ENCODE data around the gene TBPL2.

TBPL2 gene

DNA sequence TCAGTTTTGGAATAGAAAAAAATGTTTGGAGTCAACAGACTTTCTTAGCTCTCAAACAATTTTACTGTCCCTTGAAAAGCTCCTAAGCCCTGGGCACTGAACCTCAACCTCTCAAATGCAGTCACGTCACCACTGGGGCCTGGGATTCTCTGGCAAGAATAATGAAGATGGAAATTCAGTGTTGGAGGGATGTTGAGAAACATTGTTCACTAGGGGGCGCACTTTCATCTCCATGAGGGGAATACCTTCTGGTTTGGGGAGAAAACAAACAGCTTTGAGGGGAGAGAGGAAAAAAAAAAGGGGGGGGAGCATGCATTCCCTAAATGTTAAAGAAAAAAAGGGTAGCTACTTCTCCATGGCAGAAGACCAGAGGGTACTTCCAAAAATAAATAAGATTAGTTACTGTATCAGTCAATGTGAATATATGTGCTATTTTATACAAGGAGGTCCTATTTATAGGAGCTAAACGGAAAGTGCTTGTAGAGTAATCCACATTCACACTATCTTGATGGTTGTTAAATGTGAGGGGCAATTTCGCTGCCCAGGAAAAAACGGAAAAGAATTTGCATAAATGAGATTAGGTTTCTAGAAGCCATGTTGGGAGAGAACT is 5.8 kb upstream of the TBPL2 start:
- peak overlapping the region; percentile 15 for H3K4me3 ChIP-seq (replicated peaks; ENCODE audit: low read depth, low read length)
- peak; percentile 89 for DNase-seq (ENCODE audit: low read depth)
- peak; percentile 72 for TF ChIP-seq CTCF (IDR thresholded peaks at IDR 0.05; ENCODE audit: low read length, missing control alignments)

DNA sequence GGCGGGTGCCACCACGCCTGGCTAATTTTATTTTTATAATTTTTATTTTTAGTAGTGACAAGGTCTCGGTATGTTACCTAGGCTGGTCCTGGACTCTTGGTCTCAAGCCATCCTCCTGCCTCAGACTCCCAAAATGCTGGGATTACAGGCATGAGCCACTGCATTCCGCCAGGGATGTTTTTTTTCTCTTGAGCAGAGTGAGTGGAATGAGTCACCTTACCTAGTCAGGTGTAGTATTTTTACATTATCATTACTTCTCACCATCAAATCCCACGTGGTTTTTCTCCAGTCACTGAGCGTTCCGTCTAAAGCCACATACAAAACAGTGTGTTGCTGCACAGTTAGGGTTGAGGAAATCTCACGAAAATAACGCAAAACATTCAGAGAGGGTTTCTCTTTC is 870 bp upstream of the TBPL2 start:
- no peak for TF ChIP-seq CTCF (IDR thresholded peaks at IDR 0.05; ENCODE audit: low read length, missing control alignments)
- no peak for DNase-seq (ENCODE audit: low read depth)
- H3K4me3 ChIP-seq (replicated peaks; ENCODE audit: low read depth, low read length): no peak overlapping the region

DNA sequence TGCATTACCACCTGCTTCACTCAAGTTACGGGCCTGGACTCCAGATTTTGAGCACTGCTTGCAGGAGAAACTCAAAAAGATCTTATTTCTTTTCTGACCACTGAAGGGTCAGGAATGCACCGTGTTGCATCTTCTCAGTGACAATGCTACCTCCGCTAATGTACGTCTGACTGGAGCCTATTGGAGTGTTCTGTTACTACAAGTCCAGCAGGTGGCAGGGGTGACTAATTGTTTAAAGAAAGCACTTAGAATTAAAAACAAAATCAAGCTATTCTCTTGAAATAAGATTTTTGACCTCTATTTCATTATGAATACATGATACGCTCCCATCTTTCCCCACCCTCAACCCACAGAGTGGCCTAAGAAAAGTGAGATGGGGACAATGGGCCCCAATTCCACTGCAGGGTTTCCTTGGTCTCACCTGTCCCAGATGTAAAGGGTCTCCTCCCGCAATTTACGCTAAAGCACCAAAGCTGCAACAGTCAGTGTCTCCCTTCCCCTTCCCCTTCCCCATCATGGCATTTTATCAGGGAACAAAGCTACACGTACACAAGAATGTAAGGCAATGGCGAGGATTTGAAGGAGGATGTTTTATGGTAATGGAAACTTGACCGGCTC is 2.2 kb downstream of the TBPL2 start:
- DNase-seq (ENCODE audit: low read depth): peak; percentile 84
- peak; percentile 63 for TF ChIP-seq CTCF (IDR thresholded peaks at IDR 0.05; ENCODE audit: low read length, missing control alignments)
- H3K4me3 ChIP-seq (replicated peaks; ENCODE audit: low read depth, low read length): no peak overlapping the region

- no peak for DNase-seq (ENCODE audit: low read depth)
- TF ChIP-seq CTCF (IDR thresholded peaks at IDR 0.05; ENCODE audit: low read length, missing control alignments): no peak
- H3K4me3 ChIP-seq (replicated peaks; ENCODE audit: low read depth, low read length): no peak overlapping the region
These were observed 3.5 kb downstream of the TBPL2 start for GRCh38 chr14:55436931-55437330.

- no peak for TF ChIP-seq CTCF (IDR thresholded peaks at IDR 0.05; ENCODE audit: low read length, missing control alignments)
- no peak for DNase-seq (ENCODE audit: low read depth)
- H3K4me3 ChIP-seq (replicated peaks; ENCODE audit: low read depth, low read length): no peak overlapping the region
These were observed 3.9 kb downstream of the TBPL2 start for GRCh38 chr14:55436519-55436918.

- TF ChIP-seq CTCF (IDR thresholded peaks at IDR 0.05; ENCODE audit: low read length, missing control alignments): no peak
- no peak overlapping the region for H3K4me3 ChIP-seq (replicated peaks; ENCODE audit: low read depth, low read length)
- DNase-seq (ENCODE audit: low read depth): no peak
These were observed 5.6 kb downstream of the TBPL2 start for GRCh38 chr14:55434805-55435174.
